IMR-90 (cell line): ENCODE results near the gene KLF11. TPM values are rescaled to one million over a fixed set of nuclear protein-coding genes. Genes with fewer than 3 reads are reported as not detected.

Experiments used
- ATAC-seq: fragments of 200-7000 bp; cut with Tn5 transposase; 2 replicates; pipeline ENCODE4 v1.9.1; 2020; ENCODE audit warnings: low read depth, mild to moderate bottlenecking, moderate library complexity
- BruUV-seq: library from RNA; stranded (reverse); fragments of 400-500 nt; replicated peaks from 2 replicates; lab custom pipeline; 2021; lab: Mats Ljungman, UMichigan
- CTCF ChIA-PET: fragments of 300-600 bp; formaldehyde crosslinking; extraction: SDS; loops from one replicate; lab custom pipeline; 2021; ENCODE audit warnings: antibody characterized with exemption; lab: Yijun Ruan, JAX
- POLR2A ChIA-PET: fragments of 300-600 bp; sonication (Branson Sonifier 250); formaldehyde crosslinking; loops from one replicate; lab custom pipeline; 2022; ENCODE audit warnings: antibody characterized with exemption; ENCODE audit not compliant: unreplicated experiment; lab: Charles Lee
- DNase-seq: peaks from one replicate; pipeline ENCODE4 v3.0.0; 2013
- H2AFZ ChIP-seq: replicated peaks from 2 replicates; pipeline ENCODE3; 2013; ENCODE audit warnings: low read length, mild to moderate bottlenecking; ENCODE audit not compliant: poor library complexity
- H2AK5ac ChIP-seq: 2 replicates; pipeline ENCODE4 v1.6.1; 2013; ENCODE audit warnings: low read depth, low read length, inconsistent platforms
- H2AK9ac ChIP-seq: replicated peaks from 2 replicates; pipeline ENCODE3; 2013; ENCODE audit warnings: mild to moderate bottlenecking, low read depth, low read length, moderate library complexity; ENCODE audit not compliant: poor library complexity
- H2BK120ac ChIP-seq: 2 replicates; pipeline ENCODE4 v1.6.1; 2013; ENCODE audit warnings: low read depth, low read length, inconsistent platforms
- H2BK15ac ChIP-seq: 3 replicates; pipeline ENCODE4 v1.6.1; 2013; ENCODE audit warnings: low read depth, low read length, inconsistent platforms
- H2BK20ac ChIP-seq: 2 replicates; pipeline ENCODE4 v1.6.1; 2013; ENCODE audit warnings: low read depth, mild to moderate bottlenecking, inconsistent platforms, low read length, moderate library complexity
- H2BK5ac ChIP-seq: 2 replicates; pipeline ENCODE4 v1.6.1; 2013; ENCODE audit warnings: mild to moderate bottlenecking, low read depth, low read length, inconsistent platforms; ENCODE audit not compliant: poor library complexity, severe bottlenecking
- H3K14ac ChIP-seq: replicated peaks from 2 replicates; pipeline ENCODE4 v1.6.1; 2013; ENCODE audit warnings: low read depth, low read length, inconsistent platforms
- H3K18ac ChIP-seq: 2 replicates; pipeline ENCODE4 v1.6.1; 2013; ENCODE audit warnings: low read depth, low read length, control low read depth
- H3K23ac ChIP-seq: 2 replicates; pipeline ENCODE4 v1.6.1; 2013; ENCODE audit warnings: low read depth, low read length, inconsistent platforms
- H3K27ac ChIP-seq: 2 replicates; pipeline ENCODE4 v1.5.1; 2013; ENCODE audit warnings: mild to moderate bottlenecking, control low read depth, low read length; ENCODE audit not compliant: insufficient read depth
- H3K27me3 ChIP-seq: 2 replicates; pipeline ENCODE4 v1.6.1; 2013; ENCODE audit warnings: low read length; ENCODE audit not compliant: control insufficient read depth, insufficient read depth
- H3K36me3 ChIP-seq: 2 replicates; pipeline ENCODE4 v1.6.1; 2013; ENCODE audit warnings: low read length, mixed read lengths; ENCODE audit not compliant: control insufficient read depth, insufficient read depth
- H3K4ac ChIP-seq: 2 replicates; pipeline ENCODE4 v1.6.1; 2013; ENCODE audit warnings: low read depth, low read length, inconsistent platforms
- H3K4me1 ChIP-seq: 2 replicates; pipeline ENCODE4 v1.6.1; 2013; ENCODE audit warnings: low read length, mixed read lengths; ENCODE audit not compliant: control insufficient read depth, insufficient read depth
- H3K4me2 ChIP-seq: 2 replicates; pipeline ENCODE4 v1.6.1; 2013; ENCODE audit warnings: low read depth, mild to moderate bottlenecking, control low read depth, low read length, moderate library complexity
- H3K4me3 ChIP-seq: 2 replicates; pipeline ENCODE4 v1.5.1; 2013; ENCODE audit warnings: low read depth, mild to moderate bottlenecking, control low read depth, low read length, moderate library complexity; ENCODE audit not compliant: insufficient read depth
- H3K56ac ChIP-seq: 2 replicates; pipeline ENCODE4 v1.6.1; 2013; ENCODE audit warnings: low read length, inconsistent platforms; ENCODE audit not compliant: insufficient read depth; ENCODE audit errors: extremely low read depth
- H3K79me1 ChIP-seq, 2 experiments: 2 replicates each; pipeline ENCODE4 v1.6.1; 2013; ENCODE audit warnings: low read length in 2 of 2, inconsistent platforms in 1 of 2, low read depth in 1 of 2
- H3K9ac ChIP-seq: 2 replicates; pipeline ENCODE4 v1.6.1; 2013; ENCODE audit warnings: low read depth, low read length, control low read depth
- H3K9me1 ChIP-seq: 2 replicates; pipeline ENCODE4 v1.6.1; 2013; ENCODE audit warnings: low read length, inconsistent platforms; ENCODE audit not compliant: insufficient read depth
- H3K9me3 ChIP-seq: 2 replicates; pipeline ENCODE4 v1.6.1; 2013; ENCODE audit warnings: low read length; ENCODE audit not compliant: control insufficient read depth, insufficient read depth
- H4K20me1 ChIP-seq: 2 replicates; pipeline ENCODE4 v1.6.1; 2013; ENCODE audit warnings: low read length, inconsistent platforms; ENCODE audit not compliant: insufficient read depth
- H4K5ac ChIP-seq: 2 replicates; pipeline ENCODE4 v1.6.1; 2013; ENCODE audit warnings: mild to moderate bottlenecking, low read depth, low read length, control low read depth
- H4K8ac ChIP-seq, 2 experiments: 2 replicates each; pipeline ENCODE4 v1.6.1; 2013; ENCODE audit warnings: low read depth in 2 of 2, low read length in 2 of 2, control low read depth in 1 of 2, inconsistent platforms in 1 of 2
- H4K91ac ChIP-seq: 2 replicates; pipeline ENCODE4 v1.6.1; 2013; ENCODE audit warnings: low read depth, low read length, inconsistent platforms; ENCODE audit not compliant: insufficient read depth
- CEBPB ChIP-seq: IDR thresholded peaks from 2 replicates; pipeline ENCODE4 v1.6.1; 2012; ENCODE audit warnings: low read depth, low read length, improper control_type of control experiment
- CHD1 ChIP-seq: IDR thresholded peaks from 2 replicates; pipeline ENCODE4 v1.6.1; 2012; ENCODE audit warnings: low read depth, low read length, improper control_type of control experiment
- FOS ChIP-seq: fragments of 150-350 bp; IDR thresholded peaks from 2 replicates; pipeline ENCODE4 v1.6.1; 2016; ENCODE audit warnings: low read depth, low read length
- MAFK ChIP-seq: IDR thresholded peaks from 2 replicates; pipeline ENCODE4 v1.6.1; 2012; ENCODE audit warnings: low read depth, low read length, improper control_type of control experiment
- MAZ ChIP-seq: IDR thresholded peaks from 2 replicates; pipeline ENCODE4 v1.6.1; 2012; ENCODE audit warnings: low read depth, mild to moderate bottlenecking, low read length, improper control_type of control experiment, moderate library complexity, borderline replicate concordance
- MXI1 ChIP-seq: IDR thresholded peaks from 2 replicates; pipeline ENCODE4 v1.6.1; 2012; ENCODE audit warnings: low read depth, mild to moderate bottlenecking, low read length, moderate library complexity, borderline replicate concordance
- NFE2L2 ChIP-seq: fragments of 150-350 bp; IDR thresholded peaks from 2 replicates; pipeline ENCODE4 v1.6.1; 2016; ENCODE audit warnings: low read depth, mild to moderate bottlenecking, low read length
- POLR2A ChIP-seq: IDR thresholded peaks from 2 replicates; pipeline ENCODE4 v1.6.1; 2012; ENCODE audit warnings: mild to moderate bottlenecking, low read depth, low read length
- RFX5 ChIP-seq: IDR thresholded peaks from 2 replicates; pipeline ENCODE4 v1.8.0; 2012; ENCODE audit warnings: low read depth, mild to moderate bottlenecking, low read length, moderate library complexity
- SMC3 ChIP-seq: fragments of 150-350 bp; IDR thresholded peaks from 2 replicates; pipeline ENCODE4 v1.6.1; 2016; ENCODE audit warnings: low read depth, mild to moderate bottlenecking, antibody characterized with exemption, low read length, moderate library complexity
- USF2 ChIP-seq: fragments of 150-350 bp; IDR thresholded peaks from 2 replicates; pipeline ENCODE4 v1.6.1; 2017; ENCODE audit warnings: mild to moderate bottlenecking, antibody characterized with exemption, low read length, low read depth
- WGBS, 2 experiments: methylation state at CpG; one replicate each; pipeline versions ENCODE4 v1.1.5 to v1.1.7; 2013; ENCODE audit warnings: missing lambda C conversion rate in 2 of 2; ENCODE audit not compliant: insufficient read length in 1 of 2; ENCODE audit errors: extremely low coverage in 2 of 2; 5-methylcytosine and 5-hydroxymethylcytosine counted together
- dilution Hi-C: fragments of 300-500 bp; cut with HindIII; formaldehyde crosslinking; loops from one replicate; pipeline ENCODE4 v1.14.3; 2018; ENCODE audit warnings: low sequenced_read_pairs; ENCODE audit not compliant: unreplicated experiment
- in situ Hi-C: fragments of 300-500 bp; cut with MboI; formaldehyde crosslinking; loops from 3 replicates; pipeline ENCODE4 v1.14.3; 2019; ENCODE audit warnings: low sequenced_read_pairs, inconsistent platforms, mixed read lengths
- intact Hi-C: fragments of 100-400 bp; cut with micrococcal nuclease; formaldehyde crosslinking; loops from 2 replicates; pipeline ENCODE4 v1.10.0; 2022
- polyA plus RNA-seq, 3 experiments: library from polyadenylated mRNA; depleted of rRNA; stranded (reverse); fragments of >200 nt; gene quantifications; 2 replicates each; pipeline ENCODE4 v1.2.3, GENCODE V29; 2012; ENCODE audit warnings: low replicate concordance in 1 of 3
- total RNA-seq: library from RNA; depleted of rRNA; stranded (reverse); fragments of >200 nt; gene quantifications from 2 replicates; pipeline ENCODE4 v1.2.3, GENCODE V29; 2012
- TF ChIP-seq, protein P1 (sequence below): fragments of 150-350 bp; IDR thresholded peaks from 2 replicates; pipeline ENCODE4 v1.6.1; 2016; ENCODE audit warnings: low read depth, mild to moderate bottlenecking, low read length, moderate library complexity, borderline replicate concordance
- TF ChIP-seq, protein P2 (sequence below): conservative IDR thresholded peaks from 2 replicates; pipeline ENCODE4 v1.5.1; 2012; ENCODE audit warnings: mild to moderate bottlenecking, low read depth, low read length, improper control_type of control experiment

KLF11 gene
- total and polyA plus RNA-seq, 2 of the 4 experiments (the other 2 are of a cell fraction), result 2.0 to 2.4 TPM

- no peak overlapping the region for H3K4ac ChIP-seq
- no peak overlapping the region for H3K18ac ChIP-seq
- no peak overlapping the region for H2AK9ac ChIP-seq
- dilution Hi-C loops, result no loop called here
- H3K9ac ChIP-seq, result no peak overlapping the region
- intact Hi-C loops, result loop anchor here (2.0 to 10.0 kb wide), 3 partner anchors 57 to 154 kb away; no protein-coding TSS in a partner anchor
- no peak overlapping the region for H3K56ac ChIP-seq
- H3K27me3 ChIP-seq, result no peaks in the 10 kb centered on the region
- no peaks in the 10 kb centered on the region for H3K9me3 ChIP-seq
- H3K27ac ChIP-seq, result no peak overlapping the region
- no peak overlapping the region for H2AFZ ChIP-seq
- H3K9me1 ChIP-seq, result peaks cover 5% of the 10 kb centered on the region; the same call in 1 of the 2 replicates
- in situ Hi-C loops, result loop anchor here (10.0 kb wide), 1 partner anchor 477 kb away; no protein-coding TSS in a partner anchor
- no peak overlapping the region for H3K14ac ChIP-seq
- TF ChIP-seq MAFK, result no peak
- TF ChIP-seq, protein P1, sequence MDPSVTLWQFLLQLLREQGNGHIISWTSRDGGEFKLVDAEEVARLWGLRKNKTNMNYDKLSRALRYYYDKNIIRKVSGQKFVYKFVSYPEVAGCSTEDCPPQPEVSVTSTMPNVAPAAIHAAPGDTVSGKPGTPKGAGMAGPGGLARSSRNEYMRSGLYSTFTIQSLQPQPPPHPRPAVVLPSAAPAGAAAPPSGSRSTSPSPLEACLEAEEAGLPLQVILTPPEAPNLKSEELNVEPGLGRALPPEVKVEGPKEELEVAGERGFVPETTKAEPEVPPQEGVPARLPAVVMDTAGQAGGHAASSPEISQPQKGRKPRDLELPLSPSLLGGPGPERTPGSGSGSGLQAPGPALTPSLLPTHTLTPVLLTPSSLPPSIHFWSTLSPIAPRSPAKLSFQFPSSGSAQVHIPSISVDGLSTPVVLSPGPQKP, result no peak
- no peak for TF ChIP-seq USF2
- no peak for TF ChIP-seq CHD1
- TF ChIP-seq CEBPB, result no peak
- no peak for TF ChIP-seq FOS
- TF ChIP-seq, protein P2, sequence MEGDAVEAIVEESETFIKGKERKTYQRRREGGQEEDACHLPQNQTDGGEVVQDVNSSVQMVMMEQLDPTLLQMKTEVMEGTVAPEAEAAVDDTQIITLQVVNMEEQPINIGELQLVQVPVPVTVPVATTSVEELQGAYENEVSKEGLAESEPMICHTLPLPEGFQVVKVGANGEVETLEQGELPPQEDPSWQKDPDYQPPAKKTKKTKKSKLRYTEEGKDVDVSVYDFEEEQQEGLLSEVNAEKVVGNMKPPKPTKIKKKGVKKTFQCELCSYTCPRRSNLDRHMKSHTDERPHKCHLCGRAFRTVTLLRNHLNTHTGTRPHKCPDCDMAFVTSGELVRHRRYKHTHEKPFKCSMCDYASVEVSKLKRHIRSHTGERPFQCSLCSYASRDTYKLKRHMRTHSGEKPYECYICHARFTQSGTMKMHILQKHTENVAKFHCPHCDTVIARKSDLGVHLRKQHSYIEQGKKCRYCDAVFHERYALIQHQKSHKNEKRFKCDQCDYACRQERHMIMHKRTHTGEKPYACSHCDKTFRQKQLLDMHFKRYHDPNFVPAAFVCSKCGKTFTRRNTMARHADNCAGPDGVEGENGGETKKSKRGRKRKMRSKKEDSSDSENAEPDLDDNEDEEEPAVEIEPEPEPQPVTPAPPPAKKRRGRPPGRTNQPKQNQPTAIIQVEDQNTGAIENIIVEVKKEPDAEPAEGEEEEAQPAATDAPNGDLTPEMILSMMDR, result no peak
- no peak for TF ChIP-seq RFX5
- TF ChIP-seq MXI1, result no peak
- no peak for TF ChIP-seq SMC3
- TF ChIP-seq MAZ, result no peak
- TF ChIP-seq NFE2L2, result no peak
- no peak for TF ChIP-seq POLR2A
- H4K91ac ChIP-seq, result no peak overlapping the region
- ATAC-seq (no peak), DNase-seq (no peak)
- ChIA-PET CTCF (no interaction called here), POLR2A (no interaction called here)
- 83% methylated on average over 5 of the region's 14 CpGs; no CpG with 5 or more reads in 1 of the 2 experiments for WGBS, 2 experiments
- H2BK5ac ChIP-seq, result no peak overlapping the region
- H4K5ac ChIP-seq, result no peak overlapping the region
- no peak overlapping the region for H3K23ac ChIP-seq
- H4K8ac ChIP-seq, result no peak overlapping the region
- H3K4me2 ChIP-seq, result no peak overlapping the region
- BruUV-seq, result no TSS peak
- H2BK20ac ChIP-seq, result no peak overlapping the region
- peaks cover 2% of the 10 kb centered on the region; the same call in 1 of the 2 replicates for H3K4me1 ChIP-seq
- peaks cover 0 to 6% of the 10 kb centered on the region in 2 experiments; a peak in 1 of 4 replicates for H3K79me1 ChIP-seq
- H2BK120ac ChIP-seq, result no peak overlapping the region
- H4K20me1 ChIP-seq, result peaks cover 4% of the 10 kb centered on the region; the same call in 1 of the 2 replicates
- no peaks in the 10 kb centered on the region for H3K36me3 ChIP-seq
- H3K4me3 ChIP-seq, result no peak overlapping the region
- no peak overlapping the region; the same call in 2 of the 3 replicates for H2BK15ac ChIP-seq
- no peak overlapping the region; the same call in 1 of the 2 replicates for H2AK5ac ChIP-seq
Measured at GRCh38 chr2:10041711-10042110, 1.6 kb upstream of the KLF11 start.
